Calu3 (cell line): ENCODE results near the gene DPP6. TPM values are rescaled to one million over a fixed set of nuclear protein-coding genes. Genes with fewer than 3 reads are reported as not detected.

Source experiments
- BruUV-seq: library from RNA; stranded (reverse); fragments of 400-500 nt; replicated peaks from 2 replicates; lab custom pipeline; 2021; lab: Mats Ljungman, UMichigan
- CTCF ChIA-PET: fragments of 300-600 bp; sonication (Branson Sonifier 250); formaldehyde crosslinking; loops from one replicate; lab custom pipeline; 2022; ENCODE audit warnings: antibody characterized with exemption; lab: Charles Lee
- DNase-seq: peaks from one replicate; pipeline ENCODE4 v3.0.0; 2022
- H3K27ac Mint-ChIP-seq: one replicate; pipeline ENCODE4 v1.8.0; 2022; ENCODE audit warnings: mixed read lengths; ENCODE audit not compliant: unreplicated experiment
- H3K27me3 Mint-ChIP-seq: one replicate; pipeline ENCODE4 v1.8.0; 2022; ENCODE audit warnings: mixed read lengths; ENCODE audit not compliant: unreplicated experiment
- H3K36me3 Mint-ChIP-seq: one replicate; pipeline ENCODE4 v1.8.0; 2022; ENCODE audit warnings: mild to moderate bottlenecking, moderate library complexity, mixed read lengths; ENCODE audit not compliant: insufficient read depth, unreplicated experiment
- H3K4me1 Mint-ChIP-seq: one replicate; pipeline ENCODE4 v1.8.0; 2022; ENCODE audit warnings: mild to moderate bottlenecking, low read depth, mixed read lengths; ENCODE audit not compliant: unreplicated experiment
- H3K4me3 Mint-ChIP-seq: one replicate; pipeline ENCODE4 v1.8.0; 2022; ENCODE audit warnings: mild to moderate bottlenecking, low read depth, moderate library complexity, mixed read lengths; ENCODE audit not compliant: unreplicated experiment
- H3K9me3 Mint-ChIP-seq: one replicate; pipeline ENCODE4 v1.8.0; 2022; ENCODE audit warnings: low read depth, mixed read lengths; ENCODE audit not compliant: unreplicated experiment
- intact Hi-C: fragments of 100-400 bp; cut with micrococcal nuclease; formaldehyde crosslinking; loops from one replicate; pipeline ENCODE4 v1.10.0; 2022; ENCODE audit not compliant: unreplicated experiment
- total RNA-seq: library from RNA; stranded (reverse); gene quantifications from 2 replicates; pipeline ENCODE4 v1.2.3, GENCODE V29; 2022
- TF ChIP-seq, protein P1 (sequence below): fragments of 200-600 bp; IDR thresholded peaks from one replicate; pipeline ENCODE4 v1.8.0; 2022; ENCODE audit warnings: antibody characterized with exemption; ENCODE audit not compliant: unreplicated experiment

Gene DPP6
- total RNA-seq, 1 experiment from 2014 or later = not detected

DNA sequence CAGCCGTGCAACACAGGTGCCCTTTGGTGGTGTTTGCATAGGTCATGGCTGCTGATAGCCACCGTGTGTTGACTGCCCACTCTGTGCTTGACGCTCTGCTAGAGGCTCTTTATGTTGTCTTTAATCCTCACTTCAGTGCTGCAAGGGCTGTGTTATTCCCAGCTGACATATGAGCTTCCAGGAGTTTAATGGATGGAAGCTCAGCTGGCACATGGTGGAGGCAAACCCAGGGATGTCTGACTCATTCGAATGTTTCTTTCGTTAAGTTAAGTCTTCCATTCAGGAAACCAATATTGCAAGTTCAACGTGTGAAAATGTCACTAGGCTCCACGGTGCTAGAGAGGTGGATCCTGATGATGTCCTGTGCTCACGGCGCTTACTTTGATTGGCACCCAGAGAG lies 378.4 kb downstream of the DPP6 start:
- BruUV-seq = no TSS peak
- Mint-ChIP-seq H3K36me3 (no peaks in the 10 kb centered on the region), H3K9me3 (peaks cover 22% of the 10 kb centered on the region), H3K27me3 (no peaks in the 10 kb centered on the region), H3K27ac (no peak overlapping the region), H3K4me3 (no peak overlapping the region), H3K4me1 (no peaks in the 10 kb centered on the region)
- intact Hi-C loops = no loop called here
- DNase-seq = no peak
- TF ChIP-seq, protein P1, sequence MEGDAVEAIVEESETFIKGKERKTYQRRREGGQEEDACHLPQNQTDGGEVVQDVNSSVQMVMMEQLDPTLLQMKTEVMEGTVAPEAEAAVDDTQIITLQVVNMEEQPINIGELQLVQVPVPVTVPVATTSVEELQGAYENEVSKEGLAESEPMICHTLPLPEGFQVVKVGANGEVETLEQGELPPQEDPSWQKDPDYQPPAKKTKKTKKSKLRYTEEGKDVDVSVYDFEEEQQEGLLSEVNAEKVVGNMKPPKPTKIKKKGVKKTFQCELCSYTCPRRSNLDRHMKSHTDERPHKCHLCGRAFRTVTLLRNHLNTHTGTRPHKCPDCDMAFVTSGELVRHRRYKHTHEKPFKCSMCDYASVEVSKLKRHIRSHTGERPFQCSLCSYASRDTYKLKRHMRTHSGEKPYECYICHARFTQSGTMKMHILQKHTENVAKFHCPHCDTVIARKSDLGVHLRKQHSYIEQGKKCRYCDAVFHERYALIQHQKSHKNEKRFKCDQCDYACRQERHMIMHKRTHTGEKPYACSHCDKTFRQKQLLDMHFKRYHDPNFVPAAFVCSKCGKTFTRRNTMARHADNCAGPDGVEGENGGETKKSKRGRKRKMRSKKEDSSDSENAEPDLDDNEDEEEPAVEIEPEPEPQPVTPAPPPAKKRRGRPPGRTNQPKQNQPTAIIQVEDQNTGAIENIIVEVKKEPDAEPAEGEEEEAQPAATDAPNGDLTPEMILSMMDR = no peak
- CTCF ChIA-PET = interaction anchor here (0.7 kb wide), 1 partner anchor 728 kb away, joined by 3 read pairs; no protein-coding TSS in a partner anchor

DNA sequence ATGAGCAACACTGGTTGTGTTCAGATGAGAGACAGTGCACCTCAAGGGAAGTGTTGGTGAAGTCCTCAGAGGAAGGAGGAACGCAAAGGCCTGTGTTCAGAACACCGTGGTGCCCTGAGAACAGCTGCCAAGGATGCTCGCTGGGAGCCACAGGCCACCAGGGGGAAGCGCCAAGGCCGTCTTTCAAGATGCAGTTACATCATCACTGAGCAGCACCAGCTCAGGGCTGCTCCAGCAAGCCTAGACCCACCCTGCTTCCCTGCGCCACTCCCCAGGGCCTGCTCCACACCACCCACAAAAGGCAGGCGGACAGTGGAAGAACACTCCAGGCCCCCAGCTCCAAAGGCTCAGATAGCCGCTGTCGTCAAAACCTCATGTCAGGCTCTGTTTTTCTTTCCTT lies 378.8 kb downstream of the DPP6 start:
- Mint-ChIP-seq H3K4me1 (no peaks in the 10 kb centered on the region), H3K4me3 (no peak overlapping the region), H3K27ac (no peak overlapping the region), H3K27me3 (no peaks in the 10 kb centered on the region), H3K36me3 (no peaks in the 10 kb centered on the region), H3K9me3 (peaks cover 22% of the 10 kb centered on the region)
- CTCF ChIA-PET = interaction anchor here (0.7 kb wide), 1 partner anchor 728 kb away, joined by 3 read pairs; no protein-coding TSS in a partner anchor
- intact Hi-C loops = no loop called here
- TF ChIP-seq, protein P1 = no peak
- no TSS peak for BruUV-seq
- no peak for DNase-seq

DNA sequence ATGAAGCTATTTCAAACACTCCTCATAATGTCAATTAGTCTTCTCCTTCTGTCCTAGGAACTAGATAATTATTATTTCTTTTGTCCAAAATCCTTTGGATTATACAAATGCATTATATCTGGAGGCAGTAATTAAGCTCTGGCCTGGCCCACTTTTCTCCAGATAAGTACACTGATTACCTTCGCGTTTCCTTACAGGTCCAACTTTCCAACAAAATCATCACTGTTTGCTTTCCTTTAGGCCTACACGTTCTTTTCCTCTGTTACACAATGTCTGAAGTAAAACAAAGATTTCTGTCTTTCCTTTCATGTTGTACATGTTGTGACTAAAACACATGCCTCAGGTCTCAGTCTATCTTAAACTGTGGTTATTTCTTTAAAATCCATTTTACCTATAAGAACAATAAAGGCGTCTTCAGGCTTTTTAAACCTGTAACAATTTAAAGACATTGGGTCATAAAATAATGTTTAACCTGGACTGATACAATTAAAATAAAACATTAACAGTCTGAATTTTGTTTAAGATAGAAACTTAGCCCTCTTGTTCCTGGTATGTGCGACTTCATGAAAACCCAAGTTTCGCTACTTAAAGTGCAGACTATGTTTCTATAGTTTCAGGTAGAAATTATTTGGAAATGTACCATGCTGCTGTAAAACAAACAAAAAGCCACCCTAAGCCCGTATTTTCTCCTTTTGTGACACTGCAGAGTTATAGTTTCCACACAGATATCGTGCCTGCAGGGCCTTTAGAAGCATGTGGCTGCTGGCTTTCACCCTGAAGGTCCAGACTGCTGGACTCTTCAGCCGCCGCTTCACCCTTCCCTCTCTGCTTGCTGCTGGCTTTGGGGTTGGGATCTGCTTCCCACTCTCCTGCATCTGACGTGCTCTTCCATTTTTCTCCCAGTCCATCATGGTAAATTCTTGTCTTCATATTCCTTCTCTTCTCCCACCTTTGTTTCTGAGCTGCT lies 381.7 kb downstream of the DPP6 start:
- Mint-ChIP-seq H3K36me3 (no peaks in the 10 kb centered on the region), H3K4me1 (no peaks in the 10 kb centered on the region), H3K27ac (no peak overlapping the region), H3K27me3 (no peaks in the 10 kb centered on the region), H3K9me3 (peaks cover 23% of the 10 kb centered on the region), H3K4me3 (no peak overlapping the region)
- TF ChIP-seq, protein P1 = no peak
- CTCF ChIA-PET = no interaction called here
- intact Hi-C loops = no loop called here
- no peak for DNase-seq
- no TSS peak for BruUV-seq

DNA sequence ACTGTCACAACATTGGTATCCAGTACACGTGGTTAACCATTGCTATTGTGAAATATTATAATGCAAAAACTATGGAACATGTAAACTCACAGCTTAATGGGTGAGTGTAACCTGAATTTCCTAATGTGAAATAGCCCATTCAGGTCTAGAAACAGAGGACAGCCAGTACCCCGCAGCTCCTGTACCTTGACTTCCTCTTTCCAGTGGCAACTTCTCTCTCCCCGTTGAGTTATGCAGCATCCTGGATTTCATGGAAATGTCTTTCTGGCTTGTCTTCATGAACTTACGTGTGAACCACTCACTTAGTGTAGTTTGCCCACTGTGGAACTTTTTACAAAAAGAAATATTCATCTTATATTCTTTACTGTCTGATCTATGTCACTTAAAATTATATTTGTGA lies 384.4 kb downstream of the DPP6 start:
- TF ChIP-seq, protein P1 = no peak
- Mint-ChIP-seq H3K27me3 (no peaks in the 10 kb centered on the region), H3K4me1 (no peaks in the 10 kb centered on the region), H3K27ac (no peak overlapping the region), H3K4me3 (no peak overlapping the region), H3K9me3 (peaks cover 18% of the 10 kb centered on the region), H3K36me3 (no peaks in the 10 kb centered on the region)
- DNase-seq = no peak
- no TSS peak for BruUV-seq
- CTCF ChIA-PET = no interaction called here
- intact Hi-C loops = no loop called here
